ENCODE results near the gene RNF25.

The RNF25 gene

DNA sequence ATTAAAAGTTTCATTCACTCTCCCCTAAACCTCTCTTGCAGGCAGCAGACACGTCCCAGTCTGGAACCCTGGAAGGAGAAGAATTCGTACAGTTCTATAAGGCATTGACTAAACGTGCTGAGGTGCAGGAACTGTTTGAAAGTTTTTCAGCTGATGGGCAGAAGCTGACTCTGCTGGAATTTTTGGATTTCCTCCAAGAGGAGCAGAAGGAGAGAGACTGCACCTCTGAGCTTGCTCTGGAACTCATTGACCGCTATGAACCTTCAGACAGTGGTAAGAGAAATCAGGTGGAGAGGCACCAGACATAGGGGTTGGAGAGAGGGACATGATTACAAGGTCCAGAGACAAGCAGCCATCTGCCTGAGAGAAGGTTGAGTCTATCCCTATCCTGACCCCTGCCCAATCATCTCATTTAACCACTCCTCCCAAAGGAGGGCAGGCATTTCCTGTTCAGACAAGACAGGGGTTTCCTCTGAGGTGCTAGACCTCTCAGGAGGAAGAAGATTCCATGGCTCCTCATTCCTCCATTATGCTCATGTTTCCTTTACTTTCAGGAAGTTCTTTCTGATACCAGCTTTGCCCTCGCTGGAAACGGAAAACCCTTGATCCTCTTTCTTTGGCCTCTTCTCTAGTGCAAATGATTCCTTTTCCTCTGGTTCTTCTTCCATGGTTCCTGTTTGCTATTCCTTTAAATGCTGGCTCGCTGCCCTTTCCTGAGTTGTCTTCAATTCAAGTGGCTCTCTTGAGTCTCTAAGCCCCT lies 49.0 kb downstream of the RNF25 start:
- no peak for DNase-seq

DNA sequence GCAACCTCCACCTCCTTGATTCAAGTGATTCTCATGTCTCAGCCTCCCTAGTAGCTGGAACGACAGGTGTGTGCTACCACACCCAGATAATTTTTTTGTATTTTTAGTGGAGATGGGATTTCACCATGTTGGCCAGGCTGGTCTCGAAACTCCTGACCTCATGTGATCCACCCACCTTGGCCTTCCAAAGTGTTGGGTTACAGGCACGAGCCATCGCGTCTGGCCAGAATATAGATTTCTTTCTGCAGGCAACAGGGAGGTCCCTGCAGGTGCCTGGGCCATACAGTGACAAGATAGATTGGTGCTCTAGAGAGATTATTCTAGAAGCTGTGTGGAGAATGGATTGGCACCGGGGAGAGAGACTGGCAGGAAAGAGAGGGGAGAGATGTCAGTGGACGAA lies 50.8 kb downstream of the RNF25 start:
- no peak for DNase-seq

DNA sequence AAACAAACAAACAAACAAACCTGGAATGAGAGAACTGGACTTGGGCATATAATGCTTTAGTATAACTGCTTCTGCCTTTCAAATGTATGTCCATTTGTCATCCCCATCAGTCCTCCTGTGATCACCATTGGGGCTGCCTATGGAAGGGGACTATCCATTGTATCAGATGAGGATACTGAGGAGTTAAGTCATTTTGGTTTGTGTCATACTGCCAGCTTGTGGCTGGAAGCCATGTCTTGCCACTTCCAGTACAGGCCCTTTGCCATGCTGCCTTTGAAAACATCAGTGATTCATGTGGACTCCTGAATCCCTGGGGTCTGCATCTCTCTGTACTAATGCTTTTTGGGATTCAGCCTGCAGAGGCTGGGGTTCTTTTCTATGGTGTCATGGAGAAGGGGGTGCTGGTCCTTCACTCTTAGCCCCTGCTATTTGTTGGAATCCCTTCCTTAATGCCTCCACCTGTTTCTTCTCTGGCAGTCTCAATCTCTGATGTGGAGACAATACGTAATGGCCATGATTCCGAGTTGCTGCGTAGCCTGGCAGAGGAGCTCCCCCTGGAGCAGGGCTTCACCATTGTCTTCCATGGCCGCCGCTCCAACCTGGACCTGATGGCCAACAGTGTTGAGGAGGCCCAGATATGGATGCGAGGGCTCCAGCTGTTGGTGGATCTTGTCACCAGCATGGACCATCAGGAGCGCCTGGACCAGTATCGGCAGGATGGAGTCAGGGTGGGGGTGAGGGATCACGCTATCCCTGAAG lies 53.5 kb downstream of the RNF25 start:
- no peak for DNase-seq

DNA sequence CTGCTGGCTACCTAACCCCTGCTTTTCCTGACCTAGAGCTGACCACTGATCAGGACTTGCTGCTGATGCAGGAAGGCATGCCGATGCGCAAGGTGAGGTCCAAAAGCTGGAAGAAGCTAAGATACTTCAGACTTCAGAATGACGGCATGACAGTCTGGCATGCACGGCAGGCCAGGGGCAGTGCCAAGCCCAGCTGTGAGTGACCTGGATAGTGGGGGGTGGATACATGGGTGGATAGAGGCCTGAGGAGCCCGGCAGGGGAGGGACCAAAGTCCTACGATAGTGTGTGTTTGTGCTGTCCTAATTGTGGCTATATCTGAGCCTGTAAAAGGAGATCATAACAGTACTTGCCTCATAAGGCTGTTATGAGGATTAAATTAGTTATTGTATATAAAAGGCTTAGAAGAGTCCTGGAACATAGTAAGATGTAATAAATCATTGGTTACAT lies 55.9 kb downstream of the RNF25 start:
- DNase-seq: no peak

All from activated CD4-positive, alpha-beta T cell treated with anti-CD3 and anti-CD28 coated beads, Interleukin-10, Interleukin-2, amounts not matched to agents 100 ng/mL and 50 ng/mL, durations not matched to agents 16 hours and 8 hours (primary cell).